ENCODE results near the gene YIPF6. TPM values are rescaled to one million over a fixed set of nuclear protein-coding genes. Genes with fewer than 3 reads are reported as not detected.
A peak's percentile ranks its signal among the peaks of the same experiment; 100 is the strongest.
"Not testable (repeated sequence)": the region's sequence is repeated elsewhere in the genome, so short reads cannot be mapped to it uniquely, and the experiment has no call there.

Gene YIPF6
- total RNA-seq, 1 experiment from 2014 or later, result 15.7 TPM

GRCh38 chrX:68499543-68500504 is 973 bp downstream of the YIPF6 start:
- DNase-seq (ENCODE audit: low spot score), result no peak
- in situ Hi-C loops (cut with HindIII; ENCODE audit: low sequenced_read_pairs), result no loop called here

- in situ Hi-C loops (cut with HindIII; ENCODE audit: low sequenced_read_pairs), result no loop called here
- no peak for DNase-seq (ENCODE audit: low spot score)
These were observed 5.2 kb downstream of the YIPF6 start for GRCh38 chrX:68503836-68504636.

GRCh38 chrX:68506649-68507048 is 7.8 kb downstream of the YIPF6 start:
- in situ Hi-C loops (cut with HindIII; ENCODE audit: low sequenced_read_pairs), result no loop called here
- DNase-seq (ENCODE audit: low spot score), result no peak

GRCh38 chrX:68508799-68509198 is 9.9 kb downstream of the YIPF6 start:
- DNase-seq (ENCODE audit: low spot score), result no peak
- in situ Hi-C loops (cut with HindIII; ENCODE audit: low sequenced_read_pairs), result no loop called here

GRCh38 chrX:68511255-68511654 is 12.4 kb downstream of the YIPF6 start:
- peak; percentile 47 for DNase-seq (ENCODE audit: low spot score)
- in situ Hi-C loops (cut with HindIII; ENCODE audit: low sequenced_read_pairs), result no loop called here

- in situ Hi-C loops (cut with HindIII; ENCODE audit: low sequenced_read_pairs); DNase-seq (ENCODE audit: low spot score): not testable (repeated sequence)
These were observed 25.8 kb downstream of the YIPF6 start for GRCh38 chrX:68524680-68525079.

GRCh38 chrX:68532831-68533533 is 34.1 kb downstream of the YIPF6 start:
- DNase-seq (ENCODE audit: low spot score), result no peak
- in situ Hi-C loops (cut with HindIII; ENCODE audit: low sequenced_read_pairs), result no loop called here

GRCh38 chrX:68533656-68534055 is 34.8 kb downstream of the YIPF6 start:
- in situ Hi-C loops (cut with HindIII; ENCODE audit: low sequenced_read_pairs), result no loop called here
- DNase-seq (ENCODE audit: low spot score), result no peak

GRCh38 chrX:68534691-68535090 is 35.8 kb downstream of the YIPF6 start:
- in situ Hi-C loops (cut with HindIII; ENCODE audit: low sequenced_read_pairs), result no loop called here
- DNase-seq (ENCODE audit: low spot score), result no peak

- no peak for DNase-seq (ENCODE audit: low spot score)
- in situ Hi-C loops (cut with HindIII; ENCODE audit: low sequenced_read_pairs), result no loop called here
These were observed 37.6 kb downstream of the YIPF6 start for GRCh38 chrX:68536429-68536828.

GRCh38 chrX:68536884-68537283 is 38.0 kb downstream of the YIPF6 start:
- in situ Hi-C loops (cut with HindIII; ENCODE audit: low sequenced_read_pairs), result no loop called here
- no peak for DNase-seq (ENCODE audit: low spot score)

- DNase-seq (ENCODE audit: low spot score), result no peak
- in situ Hi-C loops (cut with HindIII; ENCODE audit: low sequenced_read_pairs), result no loop called here
These were observed 51.3 kb downstream of the YIPF6 start for GRCh38 chrX:68550193-68550592.

- in situ Hi-C loops (cut with HindIII; ENCODE audit: low sequenced_read_pairs), result no loop called here
These were observed 57.2 kb downstream of the YIPF6 start for GRCh38 chrX:68556036-68556435.

GRCh38 chrX:68557126-68557525 is 58.3 kb downstream of the YIPF6 start:
- DNase-seq (ENCODE audit: low spot score); in situ Hi-C loops (cut with HindIII; ENCODE audit: low sequenced_read_pairs): not testable (repeated sequence)

More at GRCh38 chrX:68556036-68556435, 57.2 kb downstream of the YIPF6 start:
- no peak for DNase-seq (ENCODE audit: low spot score)

GRCh38 chrX:68559905-68560304 is 61.1 kb downstream of the YIPF6 start:
- DNase-seq (ENCODE audit: low spot score); in situ Hi-C loops (cut with HindIII; ENCODE audit: low sequenced_read_pairs): not testable (repeated sequence)

GRCh38 chrX:68568136-68568535 is 69.3 kb downstream of the YIPF6 start:
- DNase-seq (ENCODE audit: low spot score), result no peak
- in situ Hi-C loops (cut with HindIII; ENCODE audit: low sequenced_read_pairs), result no loop called here

- no peak for DNase-seq (ENCODE audit: low spot score)
- in situ Hi-C loops (cut with HindIII; ENCODE audit: low sequenced_read_pairs), result no loop called here
These were observed 71.7 kb downstream of the YIPF6 start for GRCh38 chrX:68570598-68570997.

- DNase-seq (ENCODE audit: low spot score), result no peak
- in situ Hi-C loops (cut with HindIII; ENCODE audit: low sequenced_read_pairs), result no loop called here
These were observed 72.4 kb downstream of the YIPF6 start for GRCh38 chrX:68571292-68571609.

GRCh38 chrX:68571610-68572311 is 72.9 kb downstream of the YIPF6 start:
- no peak for DNase-seq (ENCODE audit: low spot score)
- in situ Hi-C loops (cut with HindIII; ENCODE audit: low sequenced_read_pairs), result no loop called here

Measured in G401 (cell line).